Endothelial cell of umbilical vein (primary cell): ENCODE results near the gene RDM1. TPM values are rescaled to one million over a fixed set of nuclear protein-coding genes. Genes with fewer than 3 reads are reported as not detected.
A peak's percentile ranks its signal among the peaks of the same experiment; 100 is the strongest.

Experiments
- BruUV-seq: library from RNA; stranded (reverse); fragments of 400-500 nt; replicated peaks from 2 replicates; lab custom pipeline; 2021; lab: Mats Ljungman, UMichigan
- CTCF ChIA-PET: fragments of 300-600, 350-600 bp; sonication (Branson Sonifier 250); formaldehyde crosslinking; loops from one replicate; lab custom pipeline; 2021; ENCODE audit warnings: antibody characterized with exemption, inconsistent platforms; lab: Charles Lee
- POLR2A ChIA-PET: fragments of 300-600, 350-600 bp; sonication (Branson Sonifier 250); formaldehyde crosslinking; loops from one replicate; lab custom pipeline; 2021; ENCODE audit warnings: antibody characterized with exemption, inconsistent platforms; lab: Charles Lee
- DNase-seq: peaks from one replicate; pipeline ENCODE4 v3.0.0-alpha.2; 2011; ENCODE audit warnings: low read depth, low spot score
- FAIRE-seq: peaks from 2 replicates; lab custom pipeline; 2011; peaks lifted over from hg19 to GRCh38; lab: Jason Lieb, UNC
- H2AFZ ChIP-seq: 2 replicates; pipeline ENCODE4 v1.6.0; 2012; ENCODE audit warnings: low read depth, low read length, control low read depth, inconsistent platforms
- H3K27ac ChIP-seq: 2 replicates; pipeline ENCODE4 v1.5.1; 2011; ENCODE audit warnings: low read depth, mild to moderate bottlenecking, control low read depth, low read length, moderate library complexity; ENCODE audit not compliant: insufficient read depth
- H3K27me3 ChIP-seq, 2 experiments: 2 replicates each; pipeline versions ENCODE4 v1.6.0 to v1.6.1; 2011; ENCODE audit warnings: low read length in 2 of 2, mixed read lengths in 1 of 2; ENCODE audit not compliant: control insufficient read depth in 2 of 2, insufficient read depth in 2 of 2
- H3K36me3 ChIP-seq, 2 experiments: 2 replicates in 1 of 2; 3 replicates in 1 of 2; pipeline ENCODE4 v1.5.1; 2011; ENCODE audit warnings: low read length in 2 of 2, mild to moderate bottlenecking in 1 of 2, moderate library complexity in 1 of 2; ENCODE audit not compliant: control insufficient read depth in 2 of 2, insufficient read depth in 2 of 2; ENCODE audit errors: extremely low read depth in 1 of 2
- H3K4me1 ChIP-seq: 3 replicates; pipeline ENCODE4 v1.5.1; 2011; ENCODE audit warnings: mild to moderate bottlenecking, low read length; ENCODE audit not compliant: control insufficient read depth, insufficient read depth; ENCODE audit errors: extremely low read depth
- H3K4me2 ChIP-seq: 2 replicates; pipeline ENCODE4 v1.6.1; 2011; ENCODE audit warnings: low read length, control low read depth, mixed read lengths; ENCODE audit not compliant: insufficient read depth
- H3K4me3 ChIP-seq, 3 experiments: fragments of 200-600 bp in 1 of 3; sonication (generic), shearing (Covaris generic) in 1 of 3; replicated peaks in 1 of 3; 2 replicates each; pipeline ENCODE4 v1.5.1; 2011 to 2016; ENCODE audit warnings: control low read depth in 3 of 3, low read length in 3 of 3, mild to moderate bottlenecking in 2 of 3, inconsistent platforms in 1 of 3, low read depth in 1 of 3, moderate library complexity in 1 of 3; ENCODE audit not compliant: insufficient read depth in 1 of 3
- H3K79me2 ChIP-seq: 2 replicates; pipeline ENCODE4 v1.6.0; 2012; ENCODE audit warnings: low read length, inconsistent platforms; ENCODE audit not compliant: control insufficient read depth, insufficient read depth
- H3K9ac ChIP-seq: replicated peaks from 2 replicates; pipeline ENCODE3; 2011; ENCODE audit warnings: low read length, control low read depth; ENCODE audit not compliant: insufficient read depth; ENCODE audit errors: extremely low read depth
- H3K9me1 ChIP-seq: replicated peaks from 3 replicates; pipeline ENCODE4 v1.6.0; 2011; ENCODE audit warnings: mild to moderate bottlenecking, low read length; ENCODE audit not compliant: control insufficient read depth, insufficient read depth; ENCODE audit errors: extremely low read depth
- H3K9me3 ChIP-seq: replicated peaks from 2 replicates; pipeline ENCODE4 v1.5.1; 2012; ENCODE audit warnings: low read length, inconsistent platforms; ENCODE audit not compliant: control insufficient read depth, insufficient read depth
- H4K20me1 ChIP-seq: replicated peaks from 2 replicates; pipeline ENCODE3; 2011; ENCODE audit warnings: mild to moderate bottlenecking, low read length; ENCODE audit not compliant: control insufficient read depth, insufficient read depth; ENCODE audit errors: extremely low read depth
- CTCF ChIP-seq, 2 donors: IDR thresholded peaks; 1 replicate in 1 of 2; 2 replicates in 1 of 2; pipeline ENCODE4 v1.5.1; 2011; ENCODE audit warnings: low read length in 2 of 2, mild to moderate bottlenecking in 2 of 2, moderate library complexity in 2 of 2, control low read depth in 1 of 2, inconsistent platforms in 1 of 2, low read depth in 1 of 2; ENCODE audit not compliant: insufficient read depth in 1 of 2; ENCODE audit errors: extremely low read depth in 1 of 2
- EZH2 ChIP-seq: IDR thresholded peaks from 2 replicates; pipeline ENCODE4 v1.6.1; 2012; ENCODE audit warnings: borderline replicate concordance, low read depth, mild to moderate bottlenecking, moderate library complexity, low read length, inconsistent platforms; ENCODE audit not compliant: severe bottlenecking
- FOS ChIP-seq: IDR thresholded peaks from 2 replicates; pipeline ENCODE4 v1.6.1; 2011; ENCODE audit warnings: mild to moderate bottlenecking, low read length, moderate library complexity, borderline replicate concordance; ENCODE audit not compliant: insufficient read depth
- GATA2 ChIP-seq: IDR thresholded peaks from 2 replicates; pipeline ENCODE4 v1.7.0; 2011; ENCODE audit warnings: low read depth, mild to moderate bottlenecking, moderate library complexity, mixed read lengths, low read length; ENCODE audit not compliant: insufficient read length, insufficient read depth
- MAX ChIP-seq: IDR thresholded peaks from 2 replicates; pipeline ENCODE4 v1.6.1; 2011; ENCODE audit not compliant: insufficient read depth, insufficient read length
- MYC ChIP-seq: IDR thresholded peaks from one replicate; pipeline ENCODE4 v1.6.1; 2011; ENCODE audit warnings: mild to moderate bottlenecking, low read depth, low read length
- POLR2A ChIP-seq: IDR thresholded peaks from 2 replicates; pipeline ENCODE4 v1.6.1; 2012; ENCODE audit warnings: low read depth, mild to moderate bottlenecking, control low read depth, low read length
- POLR2AphosphoS5 ChIP-seq: IDR thresholded peaks from 2 replicates; pipeline ENCODE4 v1.6.1; 2012; ENCODE audit warnings: low read depth, mild to moderate bottlenecking, control low read depth, low read length, moderate library complexity; ENCODE audit not compliant: insufficient read depth
- dilution Hi-C: fragments of 300-500 bp; cut with MboI; formaldehyde crosslinking; loops from one replicate; pipeline ENCODE4 v1.15.0; 2019; ENCODE audit warnings: low sequenced_read_pairs; ENCODE audit not compliant: extremely low pct_ligation_motif_present
- intact Hi-C: fragments of 100-400 bp; cut with micrococcal nuclease; formaldehyde crosslinking; loops from one replicate; pipeline ENCODE4 v1.10.0; 2022
- polyA plus RNA-seq, 4 experiments: library from polyadenylated mRNA; depleted of rRNA in 3 of 4; stranded (reverse) in 3 of 4; unstranded in 1 of 4; fragments of >200 nt; gene quantifications; 2 replicates each; pipeline versions ENCODE4 v1.2.1 to v1.2.3, GENCODE V29; 2011 to 2012; ENCODE audit warnings: missing spikeins in 1 of 4
- small RNA-seq: library from RNA; depleted of rRNA; stranded (forward); fragments of <200 nt; gene quantifications from one replicate; pipeline ENCODE3, GENCODE V24; 2012; ENCODE audit warnings: low replicate concordance, low read depth; ENCODE audit not compliant: insufficient read depth, insufficient read length
- total RNA-seq: library from RNA; stranded (reverse); gene quantifications from 2 replicates; pipeline ENCODE4 v1.2.3, GENCODE V29; 2021

RDM1 gene
- total and polyA plus RNA-seq, 2 donors (not counting 3 experiments of a cell fraction or from before 2014, with no cell fraction given): 0.12 to 0.46 TPM

- dilution Hi-C loops (no loop called here), intact Hi-C loops (no loop called here)
- H3K9ac ChIP-seq: no peak within 1 kb of the TSS
- no peak for TF ChIP-seq CTCF (IDR thresholded peaks at IDR 0.05; ENCODE audit: extremely low read depth in 1 of 2, insufficient read depth in 1 of 2, low read depth in 1 of 2, low read length in 2 of 2)
- no peak for TF ChIP-seq MAX
- TF ChIP-seq POLR2A: no peak
- no peak for TF ChIP-seq EZH2
- no peak for TF ChIP-seq FOS
- no peak for TF ChIP-seq POLR2AphosphoS5
- no peak for TF ChIP-seq MYC
- TF ChIP-seq GATA2: no peak
- H3K27me3 ChIP-seq: no peaks in the 10 kb centered on the region
- no TSS peak for BruUV-seq
- H3K27ac ChIP-seq: no peak within 1 kb of the TSS
- FAIRE-seq (no peak), DNase-seq (no peak)
- ChIA-PET CTCF (no interaction called here), POLR2A (no interaction called here)
- H3K9me3 ChIP-seq: no peaks in the 10 kb centered on the region
- H3K4me3 ChIP-seq: no peak within 1 kb of the TSS
- H3K36me3 ChIP-seq: no peaks in the 10 kb centered on the region
- no peaks in the 10 kb centered on the region for H3K79me2 ChIP-seq
- H4K20me1 ChIP-seq: no peaks in the 10 kb centered on the region
- peaks cover 10% of the 10 kb centered on the region for H3K4me1 ChIP-seq
- no peaks in the 10 kb centered on the region for H3K9me1 ChIP-seq
- no peak within 1 kb of the TSS for H3K4me2 ChIP-seq
- H2AFZ ChIP-seq: no peak within 1 kb of the TSS
Observed at GRCh38 chr17:35868737-35869136, 61.8 kb downstream of the RDM1 start, which contains the start of gene HEATR9. Gene HEATR9 (minus strand): TSS chr17:35868891. CDS start chr17:35868742, 149 bp downstream.

Small RNAs within 50 kb of the gene (small RNA-seq; reads per million reads assigned to genes)
- 10.1 reads per million, percentile 61 among the genes with 10 or more reads in this experiment for gene RF00100

Other genes with a start within 250 kb of the RDM1 start
- gene RASL10B, start 199.1 kb downstream of the RDM1 start, total RNA-seq: 0.71 and 0.78 TPM in 2 replicates
- gene RASL10B, start 199.1 kb downstream of the RDM1 start, polyA plus RNA-seq: 0.19 and 0.29 TPM in 2 replicates
- not detected in 2 replicates for gene GAS2L2, start 177.5 kb downstream of the RDM1 start, total RNA-seq
- not detected in 2 replicates for gene GAS2L2, start 177.5 kb downstream of the RDM1 start, polyA plus RNA-seq
- gene C17orf50, start 169.9 kb downstream of the RDM1 start, total RNA-seq: not detected in 2 replicates
- 0.15 TPM in 1 of 2 replicates, not detected in the other for gene C17orf50, start 169.9 kb downstream of the RDM1 start, polyA plus RNA-seq
- 3.6 and 6.1 TPM in 2 replicates for gene MMP28, start 135.1 kb downstream of the RDM1 start, total RNA-seq
- gene MMP28, start 135.1 kb downstream of the RDM1 start, polyA plus RNA-seq: 7.1 and 8.4 TPM in 2 replicates
- 244 and 247 TPM in 2 replicates for gene TAF15, start 121.3 kb downstream of the RDM1 start, total RNA-seq
- 35.7 and 59.4 TPM in 2 replicates for gene TAF15, start 121.3 kb downstream of the RDM1 start, polyA plus RNA-seq
- not detected in 2 replicates for gene HEATR9, start 61.9 kb downstream of the RDM1 start, total RNA-seq
- not detected in 2 replicates for gene HEATR9, start 61.9 kb downstream of the RDM1 start, polyA plus RNA-seq
- gene CCL5, start 50.4 kb downstream of the RDM1 start, total RNA-seq: not detected in 2 replicates
- gene CCL5, start 50.4 kb downstream of the RDM1 start, polyA plus RNA-seq: not detected in 2 replicates
- gene LYZL6, start 12.9 kb upstream of the RDM1 start, total RNA-seq: not detected in 2 replicates
- gene LYZL6, start 12.9 kb upstream of the RDM1 start, polyA plus RNA-seq: not detected in 2 replicates
- gene CCL16, start 50.7 kb upstream of the RDM1 start, total RNA-seq: 0.51 and 0.55 TPM in 2 replicates
- 0.18 TPM in 1 of 2 replicates, not detected in the other for gene CCL16, start 50.7 kb upstream of the RDM1 start, polyA plus RNA-seq
- 9.5 and 21.3 TPM in 2 replicates for gene CCL14, start 56.0 kb upstream of the RDM1 start, total RNA-seq
- gene CCL14, start 56.0 kb upstream of the RDM1 start, polyA plus RNA-seq: 25.8 and 29.8 TPM in 2 replicates
- gene CCL15, start 70.8 kb upstream of the RDM1 start, total RNA-seq: not detected in 2 replicates
- gene CCL15, start 70.8 kb upstream of the RDM1 start, polyA plus RNA-seq: not detected in 2 replicates
- gene CCL23, start 87.2 kb upstream of the RDM1 start, total RNA-seq: 1.0 TPM in 1 of 2 replicates, not detected in the other
- gene CCL23, start 87.2 kb upstream of the RDM1 start, polyA plus RNA-seq: 1.1 TPM in 2 replicates
- gene CCL18, start 133.5 kb upstream of the RDM1 start, total RNA-seq: not detected in 2 replicates
- gene CCL18, start 133.5 kb upstream of the RDM1 start, polyA plus RNA-seq: not detected in 2 replicates
- gene CCL3, start 159.4 kb upstream of the RDM1 start, total RNA-seq: not detected in 2 replicates
- gene CCL3, start 159.4 kb upstream of the RDM1 start, polyA plus RNA-seq: not detected in 2 replicates
- gene CCL4, start 173.1 kb upstream of the RDM1 start, total RNA-seq: not detected in 2 replicates
- not detected in 2 replicates for gene CCL4, start 173.1 kb upstream of the RDM1 start, polyA plus RNA-seq
- 3.3 and 9.7 TPM in 2 replicates for gene TBC1D3B, start 245.9 kb upstream of the RDM1 start, total RNA-seq
- gene TBC1D3B, start 245.9 kb upstream of the RDM1 start, polyA plus RNA-seq: 0.81 and 1.7 TPM in 2 replicates